A549 (cell line): ENCODE measurements around the gene C21orf58.

Source experiments
- KDM1A ChIP-seq: fragments of 200-600 bp; sonication (generic); IDR thresholded peaks from 2 replicates; pipeline ENCODE4 v1.6.1; 2016; ENCODE audit warnings: low read depth, mild to moderate bottlenecking
- TF ChIP-seq, protein P1 (sequence below): fragments of >200 bp; sonication (Bioruptor Twin); formaldehyde crosslinking; IDR thresholded peaks from 3 replicates; pipeline ENCODE4 v1.5.1; 2016

DNA sequence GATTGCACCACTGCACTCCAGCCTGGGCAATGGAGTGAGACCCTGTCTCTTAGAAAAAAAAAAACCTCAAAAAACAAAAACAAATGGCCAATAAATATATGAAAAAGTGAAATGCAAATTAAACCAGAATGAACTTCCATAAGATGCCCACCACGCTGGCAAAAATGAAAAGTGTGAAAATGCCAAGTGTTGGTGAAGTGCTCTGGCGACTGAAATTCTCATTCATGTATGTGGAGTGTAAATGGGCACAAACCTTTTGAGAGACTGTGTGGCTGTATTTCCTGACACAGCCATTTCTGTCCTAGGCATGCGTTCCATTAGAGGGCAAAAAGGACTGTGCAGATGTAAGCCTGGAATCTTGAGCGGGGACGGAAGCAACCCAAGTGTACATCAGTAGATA is 19.2 kb downstream of the C21orf58 start:
- TF ChIP-seq KDM1A = no peak
- TF ChIP-seq, protein P1, sequence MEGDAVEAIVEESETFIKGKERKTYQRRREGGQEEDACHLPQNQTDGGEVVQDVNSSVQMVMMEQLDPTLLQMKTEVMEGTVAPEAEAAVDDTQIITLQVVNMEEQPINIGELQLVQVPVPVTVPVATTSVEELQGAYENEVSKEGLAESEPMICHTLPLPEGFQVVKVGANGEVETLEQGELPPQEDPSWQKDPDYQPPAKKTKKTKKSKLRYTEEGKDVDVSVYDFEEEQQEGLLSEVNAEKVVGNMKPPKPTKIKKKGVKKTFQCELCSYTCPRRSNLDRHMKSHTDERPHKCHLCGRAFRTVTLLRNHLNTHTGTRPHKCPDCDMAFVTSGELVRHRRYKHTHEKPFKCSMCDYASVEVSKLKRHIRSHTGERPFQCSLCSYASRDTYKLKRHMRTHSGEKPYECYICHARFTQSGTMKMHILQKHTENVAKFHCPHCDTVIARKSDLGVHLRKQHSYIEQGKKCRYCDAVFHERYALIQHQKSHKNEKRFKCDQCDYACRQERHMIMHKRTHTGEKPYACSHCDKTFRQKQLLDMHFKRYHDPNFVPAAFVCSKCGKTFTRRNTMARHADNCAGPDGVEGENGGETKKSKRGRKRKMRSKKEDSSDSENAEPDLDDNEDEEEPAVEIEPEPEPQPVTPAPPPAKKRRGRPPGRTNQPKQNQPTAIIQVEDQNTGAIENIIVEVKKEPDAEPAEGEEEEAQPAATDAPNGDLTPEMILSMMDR = no peak
